HG03558 (cell line): ENCODE measurements around the gene ADAMTS17.

ENCODE experiments used
- ATAC-seq: cut with Tn5 transposase; IDR thresholded peaks from one replicate; pipeline ENCODE4 v1.9.1; 2021; ENCODE audit warnings: moderate number of reproducible peaks; ENCODE audit not compliant: unreplicated experiment; ENCODE audit errors: extremely low read depth

The ADAMTS17 gene

GRCh38 chr15:100152463-100152862 lies 189.3 kb downstream of the ADAMTS17 start:
- ATAC-seq = no peak

- ATAC-seq = no peak
Measured at GRCh38 chr15:100150906-100151305, 190.9 kb downstream of the ADAMTS17 start.

- ATAC-seq = no peak
Measured at GRCh38 chr15:100147828-100148227, 193.9 kb downstream of the ADAMTS17 start.

- no peak for ATAC-seq
Measured at GRCh38 chr15:100143378-100143777, 198.4 kb downstream of the ADAMTS17 start.

DNA sequence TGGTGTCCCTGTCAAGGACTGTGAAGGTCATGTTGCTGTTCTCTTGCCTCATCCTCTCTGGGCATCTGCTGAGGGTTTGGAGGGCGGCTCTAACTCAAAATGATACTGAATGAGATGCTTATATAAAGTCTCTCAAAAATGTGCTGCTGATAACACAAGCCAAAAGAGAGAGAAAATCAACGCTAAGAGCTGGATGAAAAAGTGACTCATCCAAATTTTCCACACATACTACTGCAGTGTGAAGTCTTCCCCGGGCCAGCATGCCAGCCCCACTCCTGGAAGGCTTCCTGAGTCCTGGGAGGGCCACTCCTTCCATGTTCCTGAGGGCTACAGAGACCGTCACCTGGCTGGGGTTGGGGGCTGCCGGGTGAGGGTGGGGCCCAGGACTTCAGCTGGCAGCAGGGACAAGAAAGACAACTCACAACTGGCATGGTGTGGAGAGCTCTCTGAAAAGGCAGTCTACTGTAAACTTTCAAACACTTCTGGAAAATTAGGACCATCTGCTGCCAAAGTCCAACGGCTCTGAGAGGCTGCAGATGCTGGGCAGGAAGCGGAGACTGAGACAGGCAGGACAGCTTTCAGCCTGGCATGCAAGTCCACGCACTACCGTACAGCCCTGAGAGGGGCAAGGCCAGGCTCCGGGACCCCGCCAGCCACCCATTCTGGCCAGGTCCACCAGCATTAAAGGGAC lies 200.3 kb downstream of the ADAMTS17 start:
- ATAC-seq = no peak

DNA sequence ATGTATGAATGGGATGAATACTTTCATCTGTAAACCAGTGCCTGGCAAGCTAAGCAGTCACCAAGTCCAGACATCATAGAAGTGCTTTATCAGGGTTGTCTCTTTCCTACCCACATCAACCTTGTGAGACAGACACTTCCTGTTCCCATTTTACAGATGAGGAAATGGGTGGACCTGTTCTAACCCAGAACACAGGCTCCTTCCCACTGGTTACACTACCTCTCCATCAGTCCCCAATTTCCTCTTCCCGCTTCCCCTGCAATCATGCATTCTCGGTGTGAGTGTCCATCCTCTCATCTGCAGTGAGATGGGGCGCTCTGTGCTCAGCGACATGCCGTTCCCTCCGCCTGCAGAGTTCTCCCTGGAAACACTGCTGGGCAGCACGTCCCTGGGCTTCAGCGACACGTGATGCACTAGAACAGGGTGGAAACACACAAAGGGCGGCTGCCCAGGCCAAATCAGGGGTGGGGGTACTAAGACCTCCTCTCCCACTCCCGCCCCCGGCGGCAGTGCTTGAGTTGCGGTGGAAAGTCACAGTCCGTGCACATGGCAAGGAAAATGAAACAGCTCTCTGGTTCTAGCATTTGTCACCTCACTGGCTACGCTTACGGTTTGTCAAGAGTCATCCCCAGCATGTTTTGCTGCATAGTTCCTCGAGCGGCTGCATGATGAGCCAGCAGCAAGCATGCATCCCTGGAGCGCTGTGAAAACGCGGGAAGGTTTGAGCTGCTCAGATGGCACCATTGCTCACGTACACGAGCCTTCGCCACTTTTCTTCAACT lies 201.1 kb downstream of the ADAMTS17 start:
- no peak for ATAC-seq

DNA sequence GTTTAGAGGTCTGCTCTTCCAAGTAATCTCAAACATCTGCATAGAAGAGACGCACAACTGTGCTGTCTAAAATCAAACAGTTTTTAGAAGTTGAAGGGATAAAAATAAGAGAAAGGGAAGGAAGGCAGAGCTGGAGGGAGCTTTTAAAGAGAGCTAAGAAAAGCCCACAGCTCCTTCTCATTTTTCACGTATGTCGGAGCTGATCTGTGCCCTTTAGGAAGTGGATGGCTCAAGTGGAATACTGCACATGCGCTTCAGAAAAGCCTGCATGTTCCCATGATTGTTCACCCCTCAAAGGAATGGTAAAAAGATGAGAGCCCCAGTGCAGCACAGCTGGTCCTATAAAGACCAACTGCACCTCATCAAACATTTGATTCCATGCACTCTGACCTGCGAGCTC lies 207.2 kb downstream of the ADAMTS17 start:
- ATAC-seq = no peak

DNA sequence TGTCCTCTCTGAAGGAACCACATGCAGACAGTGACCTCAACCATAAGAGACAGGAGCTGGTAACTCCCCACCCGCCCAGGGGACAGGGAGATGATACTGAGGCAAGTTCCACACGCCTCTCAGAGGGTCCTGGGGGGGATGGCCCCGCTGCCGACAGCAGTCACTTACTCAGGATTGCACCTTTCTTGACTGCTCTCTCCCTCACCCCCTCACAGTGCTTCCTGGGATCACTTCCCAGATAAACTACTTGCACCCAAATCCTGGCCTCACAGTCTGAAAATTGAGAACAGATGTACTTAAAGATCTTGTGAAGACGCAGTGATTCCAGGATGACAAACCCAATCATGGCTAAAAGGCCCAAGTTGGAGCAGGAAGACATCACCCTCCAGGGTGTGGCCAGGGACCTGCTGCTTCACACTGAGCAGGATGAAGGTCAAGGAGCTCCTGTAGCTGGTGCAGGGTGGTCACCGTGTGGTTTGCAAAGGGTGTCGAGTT lies 207.6 kb downstream of the ADAMTS17 start:
- ATAC-seq = no peak

DNA sequence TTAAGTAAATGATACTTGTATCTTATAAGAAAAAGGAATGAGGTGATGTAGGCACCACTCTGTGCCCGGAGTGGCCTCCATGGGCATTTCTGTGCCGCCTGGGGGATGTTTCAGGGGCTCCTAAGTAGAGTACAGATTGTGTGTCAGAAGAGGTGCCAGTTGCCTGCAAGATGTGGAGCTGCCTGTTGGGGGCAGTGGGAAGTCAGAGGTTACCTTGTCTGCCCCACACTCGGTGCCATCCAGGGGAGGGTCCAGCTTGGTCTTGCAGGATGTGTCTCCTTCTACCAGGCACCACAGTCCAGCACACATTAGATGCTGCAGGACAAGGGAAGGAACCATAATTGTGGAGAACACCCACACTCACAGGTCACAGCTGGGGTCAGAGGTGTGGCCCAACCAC lies 208.8 kb downstream of the ADAMTS17 start:
- ATAC-seq = no peak

DNA sequence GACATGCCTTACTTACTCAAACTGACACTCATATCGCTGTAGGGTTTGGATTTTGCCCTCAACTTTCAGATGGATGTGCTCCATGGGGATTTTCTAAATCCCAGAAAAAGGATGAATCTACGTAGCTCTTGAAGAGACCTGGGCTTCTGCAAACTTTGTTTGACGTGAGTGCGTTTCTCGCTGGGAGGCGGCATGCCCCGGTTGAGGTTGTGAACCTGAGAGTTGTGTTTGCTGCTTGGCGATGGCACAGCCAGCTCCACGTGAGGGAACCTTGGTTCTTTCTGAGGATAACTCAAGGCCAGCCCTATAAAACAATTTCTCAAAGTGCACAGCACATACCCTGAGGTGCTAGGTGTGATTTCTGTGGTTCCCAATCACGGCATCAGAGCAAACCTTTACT lies 209.5 kb downstream of the ADAMTS17 start:
- ATAC-seq = no peak

- ATAC-seq = no peak
Measured at GRCh38 chr15:100131321-100132224, 210.2 kb downstream of the ADAMTS17 start.

DNA sequence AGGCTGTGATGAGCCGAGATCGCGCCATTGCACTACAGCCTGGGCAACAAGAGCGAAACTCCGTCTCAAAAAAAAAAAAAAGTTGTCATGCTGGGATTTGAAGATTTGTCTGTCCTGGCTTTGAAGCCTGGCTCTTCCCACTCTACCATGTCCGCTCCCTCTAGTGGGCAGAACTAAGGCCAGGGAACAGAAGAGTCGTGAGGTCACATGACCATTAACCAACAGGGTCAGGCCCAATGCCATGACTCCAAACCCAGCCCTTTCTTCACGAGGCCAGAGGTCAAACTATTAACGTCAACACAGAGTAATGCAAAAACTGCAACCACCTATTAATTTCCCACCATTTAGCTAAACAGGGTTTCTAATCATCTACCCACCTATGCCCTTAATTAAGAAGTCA lies 212.1 kb downstream of the ADAMTS17 start:
- ATAC-seq = no peak

GRCh38 chr15:100125401-100126191 lies 216.2 kb downstream of the ADAMTS17 start:
- ATAC-seq = no peak

GRCh38 chr15:100124936-100125335 lies 216.8 kb downstream of the ADAMTS17 start:
- ATAC-seq = no peak

GRCh38 chr15:100124361-100124760 lies 217.4 kb downstream of the ADAMTS17 start:
- ATAC-seq = no peak

DNA sequence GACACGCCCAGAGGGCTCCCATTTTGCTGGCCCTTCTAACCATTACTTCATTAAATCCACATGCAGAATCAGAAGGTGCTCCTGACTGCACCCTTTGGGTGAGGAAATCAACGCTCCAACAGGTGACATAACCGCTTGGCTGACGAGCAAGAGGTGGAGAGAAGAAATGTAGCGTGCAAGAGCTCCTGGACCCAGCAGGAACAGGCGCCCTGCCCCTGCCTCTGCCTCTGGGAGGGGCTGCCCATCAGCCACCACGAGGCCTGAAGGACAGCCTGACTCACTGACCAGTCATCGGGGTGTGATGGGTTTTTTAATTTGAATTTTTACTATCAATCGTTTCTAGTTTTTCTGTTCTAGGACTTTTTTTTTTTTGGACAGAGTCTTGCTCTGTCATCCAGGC lies 218.2 kb downstream of the ADAMTS17 start:
- ATAC-seq = no peak

DNA sequence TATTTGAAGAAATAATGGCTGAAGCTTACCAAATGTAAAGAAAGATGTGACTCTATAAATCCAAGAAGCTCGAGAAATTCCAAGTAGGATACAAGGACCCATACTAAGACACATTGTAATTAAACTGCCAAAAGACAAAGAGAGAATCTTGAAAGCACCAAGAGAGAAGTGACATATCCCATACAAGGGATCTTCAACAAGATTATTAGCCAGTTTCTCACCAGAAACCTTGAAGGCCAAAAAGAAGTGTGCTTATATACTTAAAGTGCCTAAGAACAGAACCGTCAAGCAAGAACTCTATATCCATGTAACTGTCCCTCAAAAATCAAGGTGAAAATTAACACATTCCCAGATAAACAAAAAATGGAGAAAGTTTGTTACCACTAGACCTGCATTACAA lies 220.5 kb downstream of the ADAMTS17 start:
- ATAC-seq = no peak

DNA sequence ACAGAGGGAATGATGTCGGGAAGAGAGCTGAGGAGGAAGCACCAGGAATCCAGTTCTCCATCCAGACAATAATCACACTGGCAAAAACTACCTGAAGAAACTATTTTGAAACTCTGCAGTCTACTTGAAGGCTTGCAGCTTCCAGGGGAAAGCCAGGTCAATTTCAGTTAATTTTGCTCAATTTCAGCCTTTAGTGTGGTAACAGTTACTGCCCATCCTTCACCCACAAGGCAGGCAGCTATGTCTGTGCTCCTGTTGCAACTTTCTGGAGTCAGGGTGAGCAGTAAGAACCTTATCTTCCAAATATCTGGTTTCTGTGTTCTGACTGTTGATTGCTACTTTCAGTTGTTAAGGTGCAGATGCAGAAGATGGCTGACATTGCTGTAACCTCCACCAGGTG lies 221.7 kb downstream of the ADAMTS17 start:
- ATAC-seq = no peak

- no peak for ATAC-seq
Measured at GRCh38 chr15:100118546-100118945, 223.2 kb downstream of the ADAMTS17 start.
